ENCODE measurements around the gene RGS19.

The RGS19 gene

DNA sequence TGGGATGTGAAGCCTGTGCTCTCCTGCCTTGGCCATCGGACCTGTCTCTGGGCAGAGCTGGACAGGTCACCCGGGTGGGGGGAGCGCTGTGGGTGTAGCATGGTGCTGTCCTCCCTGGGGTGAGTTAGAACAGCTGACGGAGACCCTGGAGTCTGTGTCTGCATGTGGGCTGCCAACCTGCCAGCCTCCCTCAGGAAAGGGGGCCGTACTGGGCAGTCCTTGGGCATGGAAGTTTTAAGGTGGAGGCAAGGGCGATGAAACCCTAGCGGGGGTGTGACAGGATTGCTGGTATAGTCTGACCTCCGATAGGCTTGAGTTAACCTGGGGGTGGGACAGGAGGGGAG lies 32.3 kb downstream of the RGS19 start:
- FAIRE-seq, result no peak

DNA sequence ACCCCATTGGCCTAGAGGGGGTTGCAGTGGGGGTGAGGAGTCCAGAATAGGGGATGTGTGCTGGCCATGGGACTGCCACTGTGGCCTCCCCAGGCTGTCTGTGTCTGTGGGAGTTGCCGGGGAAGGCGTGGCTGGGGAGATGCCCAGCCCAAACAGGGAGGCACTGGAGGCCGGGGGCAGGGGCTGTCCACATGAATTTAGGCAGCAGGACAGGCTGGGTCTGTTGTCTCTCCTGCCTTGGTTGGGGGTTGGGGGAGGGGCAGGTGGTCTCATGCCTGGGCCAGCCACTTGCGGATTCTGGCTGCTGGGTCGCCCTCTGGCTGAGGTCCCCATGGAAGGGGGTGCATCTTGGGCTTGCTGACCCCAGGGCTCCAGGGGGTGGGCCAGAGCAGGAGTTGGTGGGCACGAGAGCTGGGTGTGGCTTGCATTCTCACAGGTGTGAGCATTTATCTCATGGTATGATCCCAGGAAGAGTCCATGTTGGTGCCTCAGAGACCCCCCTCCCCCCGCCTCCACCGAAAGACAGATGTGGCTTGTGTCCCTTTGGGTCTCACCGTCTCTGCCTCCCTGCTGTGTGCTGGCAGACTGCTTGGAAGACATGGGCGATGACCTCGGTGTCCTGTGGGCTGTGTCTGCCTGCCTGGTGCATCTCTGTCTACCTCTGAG lies 33.8 kb downstream of the RGS19 start:
- FAIRE-seq, result no peak

DNA sequence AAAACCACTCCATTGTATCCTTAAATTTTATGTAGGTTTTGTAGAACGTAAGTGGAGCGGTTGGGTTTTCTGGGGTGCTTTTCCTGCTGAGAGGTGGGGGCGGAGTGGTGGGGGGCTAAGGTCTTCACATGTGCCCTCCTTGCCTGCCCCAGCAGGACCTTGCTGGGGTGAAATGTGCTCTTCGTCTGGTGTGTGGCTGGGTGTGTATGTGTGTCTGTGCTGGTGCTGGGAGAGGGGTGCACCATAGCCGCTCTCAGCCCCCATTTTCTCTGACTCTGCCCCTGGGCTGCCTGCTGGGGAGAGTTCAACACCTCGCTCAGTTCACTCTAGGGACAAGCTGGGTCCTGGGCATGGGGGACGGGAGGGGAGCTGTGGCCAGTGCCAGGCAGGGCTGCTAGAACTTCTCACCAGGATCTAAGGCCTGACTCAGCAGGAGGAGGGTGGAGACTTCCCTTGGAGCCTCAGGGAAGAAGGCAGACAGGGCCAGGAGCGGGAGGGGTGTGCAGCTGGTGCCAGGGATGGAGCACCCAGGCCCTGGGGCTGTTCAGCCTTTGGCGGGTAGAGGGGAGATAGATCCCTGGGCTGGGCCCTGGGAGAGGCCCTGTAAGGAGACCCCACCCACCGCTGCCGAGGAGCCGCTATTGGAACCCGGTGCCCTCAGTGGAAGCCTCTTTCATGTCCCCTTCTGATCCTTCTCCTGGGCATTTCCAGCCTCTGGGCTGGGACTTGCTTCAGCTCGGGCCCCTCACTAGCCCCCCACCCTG lies 34.7 kb downstream of the RGS19 start:
- no peak for FAIRE-seq

DNA sequence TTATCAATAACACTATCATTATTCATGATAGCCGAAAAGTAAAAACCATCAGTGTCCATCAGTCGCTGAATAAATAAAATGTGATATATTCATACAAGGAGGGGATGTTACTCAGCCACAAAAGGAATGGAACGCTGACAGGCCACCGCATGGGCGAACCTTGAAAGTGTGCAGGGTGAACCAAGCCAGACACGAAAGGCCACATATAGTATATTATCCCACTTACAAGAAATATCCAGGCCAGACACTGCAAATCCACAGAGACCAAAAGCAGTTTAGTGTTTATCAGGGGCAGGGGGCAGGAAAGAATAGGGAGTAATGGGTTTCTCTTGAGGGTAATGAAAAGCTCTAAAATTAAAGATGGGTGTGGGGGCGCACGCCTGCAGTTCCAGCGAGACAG lies 35.5 kb downstream of the RGS19 start:
- FAIRE-seq, result no peak

GRCh38 chr20:64042054-64042781 lies 37.1 kb downstream of the RGS19 start:
- FAIRE-seq, result no peak

DNA sequence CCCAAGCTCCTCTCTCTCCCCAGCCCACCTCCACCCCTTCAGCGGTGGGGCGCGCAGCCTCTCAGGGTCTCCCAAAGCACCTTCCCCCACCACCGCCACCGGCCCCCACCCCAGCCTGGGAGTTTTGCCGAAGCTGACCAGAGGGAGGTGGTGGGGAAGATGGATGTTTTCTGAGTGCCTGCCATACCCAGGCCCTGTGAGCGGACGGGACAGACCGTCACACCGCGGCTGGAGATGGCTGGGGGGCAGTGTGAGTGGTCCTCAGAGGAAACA lies 37.6 kb downstream of the RGS19 start:
- no peak for FAIRE-seq

DNA sequence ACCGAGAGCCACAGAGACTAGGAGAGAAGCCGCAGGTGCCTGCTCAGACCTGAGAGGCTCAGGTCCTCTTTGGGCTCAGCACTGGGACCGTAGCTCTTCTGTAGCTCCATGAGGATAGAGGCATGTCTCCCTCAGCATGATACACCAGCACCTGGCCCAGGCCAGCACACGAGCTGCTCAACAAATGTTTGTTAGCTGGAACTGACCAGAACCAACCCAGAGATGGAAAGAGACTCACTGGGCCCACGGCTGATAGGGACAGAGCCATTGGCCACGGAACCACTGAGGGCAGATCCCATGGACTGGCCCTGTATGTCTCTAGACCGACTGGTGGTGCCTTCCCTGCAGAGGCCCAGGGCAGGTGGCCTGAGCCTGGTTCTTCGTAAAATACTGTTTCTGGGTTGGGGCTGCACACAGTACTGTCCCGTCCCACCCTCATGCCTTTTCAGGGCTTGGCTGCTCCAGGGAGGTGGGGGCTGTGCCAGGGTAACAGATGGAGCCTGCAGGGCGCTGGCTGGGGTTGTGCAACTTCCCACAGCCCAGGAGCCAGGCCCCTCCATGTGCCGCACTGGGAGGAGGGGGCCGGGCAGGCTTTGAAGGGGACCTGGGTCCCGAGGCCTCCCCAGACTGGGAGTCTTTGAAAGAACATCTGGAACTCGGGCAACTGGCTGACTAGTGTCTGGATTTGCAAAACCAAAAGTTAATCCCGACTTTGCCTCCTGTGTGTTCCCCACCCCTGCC lies 38.1 kb downstream of the RGS19 start:
- FAIRE-seq, result no peak

GRCh38 chr20:64040231-64041039 lies 38.9 kb downstream of the RGS19 start:
- no peak for FAIRE-seq

GRCh38 chr20:64039293-64040160 lies 39.8 kb downstream of the RGS19 start:
- no peak for FAIRE-seq

DNA sequence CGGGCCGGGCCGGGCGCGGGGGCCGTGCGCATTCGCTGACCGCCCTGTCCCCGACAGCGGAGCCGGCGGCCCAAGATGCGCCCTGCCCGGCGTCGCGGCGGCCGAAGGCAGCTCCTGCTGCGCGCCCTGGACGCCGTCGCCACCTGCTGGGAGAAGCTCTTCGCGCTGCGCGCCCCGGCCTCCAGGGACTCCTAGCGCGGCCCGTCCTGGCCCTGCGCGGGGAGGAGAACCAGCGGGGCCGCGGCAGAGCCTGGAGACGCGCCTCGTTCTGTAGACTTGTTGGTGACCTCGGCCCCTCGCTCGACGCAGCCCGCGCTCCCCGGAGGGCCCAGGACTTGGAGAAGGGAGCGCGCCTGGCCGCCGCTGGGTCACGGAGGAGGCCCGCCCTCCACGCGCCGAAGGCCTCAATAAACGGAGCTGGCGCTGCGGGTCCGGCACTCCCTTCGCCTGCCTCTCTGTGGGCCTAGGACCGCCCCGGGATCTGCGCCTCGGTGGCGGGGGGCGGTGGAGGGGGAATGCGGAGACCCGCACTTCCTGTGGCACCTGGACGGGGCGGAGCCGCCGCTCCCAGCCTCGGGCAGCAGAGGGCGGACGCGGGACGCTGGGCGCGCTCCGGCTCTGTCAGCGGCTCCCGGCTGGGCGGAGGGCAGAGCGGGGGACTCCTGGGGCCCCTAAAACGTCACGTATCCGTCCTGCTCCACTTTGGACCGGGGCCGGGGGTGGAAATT lies 40.6 kb downstream of the RGS19 start:
- FAIRE-seq, result no peak

GRCh38 chr20:64038224-64038564 lies 41.1 kb downstream of the RGS19 start:
- FAIRE-seq, result no peak

- FAIRE-seq, result no peak
These were observed 41.7 kb downstream of the RGS19 start for GRCh38 chr20:64037498-64038213.

- no peak for FAIRE-seq
These were observed 42.2 kb downstream of the RGS19 start for GRCh38 chr20:64037199-64037497.

GRCh38 chr20:64036346-64037198 lies 42.7 kb downstream of the RGS19 start:
- no peak for FAIRE-seq

DNA sequence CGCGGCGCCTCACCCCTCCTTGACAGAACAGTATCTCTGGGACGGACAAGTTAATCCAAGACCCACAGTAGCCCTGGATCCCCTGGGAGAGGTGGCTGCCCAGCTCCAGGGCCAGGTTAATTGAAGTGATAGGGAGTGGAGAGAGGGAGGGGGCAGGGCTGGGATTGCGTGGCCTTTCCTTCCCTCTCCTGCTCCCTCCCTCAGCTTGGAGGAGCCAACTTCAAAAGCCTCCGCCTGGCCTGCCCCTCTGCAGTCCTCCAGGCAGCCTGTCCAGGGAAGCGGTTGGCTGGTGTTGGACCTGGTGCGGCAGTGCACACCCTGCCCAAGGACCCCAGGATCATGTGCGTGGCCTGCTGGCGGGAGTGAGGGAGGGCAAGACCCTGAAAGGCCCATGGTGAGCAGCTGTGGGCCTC lies 43.4 kb downstream of the RGS19 start, which contains the start of gene C20orf204:
Gene C20orf204, plus strand, starts transcription at position 250 of the 413 bp plus-strand sequence. Its CDS starts 142 bp downstream, at position 392.
- no peak for FAIRE-seq

DNA sequence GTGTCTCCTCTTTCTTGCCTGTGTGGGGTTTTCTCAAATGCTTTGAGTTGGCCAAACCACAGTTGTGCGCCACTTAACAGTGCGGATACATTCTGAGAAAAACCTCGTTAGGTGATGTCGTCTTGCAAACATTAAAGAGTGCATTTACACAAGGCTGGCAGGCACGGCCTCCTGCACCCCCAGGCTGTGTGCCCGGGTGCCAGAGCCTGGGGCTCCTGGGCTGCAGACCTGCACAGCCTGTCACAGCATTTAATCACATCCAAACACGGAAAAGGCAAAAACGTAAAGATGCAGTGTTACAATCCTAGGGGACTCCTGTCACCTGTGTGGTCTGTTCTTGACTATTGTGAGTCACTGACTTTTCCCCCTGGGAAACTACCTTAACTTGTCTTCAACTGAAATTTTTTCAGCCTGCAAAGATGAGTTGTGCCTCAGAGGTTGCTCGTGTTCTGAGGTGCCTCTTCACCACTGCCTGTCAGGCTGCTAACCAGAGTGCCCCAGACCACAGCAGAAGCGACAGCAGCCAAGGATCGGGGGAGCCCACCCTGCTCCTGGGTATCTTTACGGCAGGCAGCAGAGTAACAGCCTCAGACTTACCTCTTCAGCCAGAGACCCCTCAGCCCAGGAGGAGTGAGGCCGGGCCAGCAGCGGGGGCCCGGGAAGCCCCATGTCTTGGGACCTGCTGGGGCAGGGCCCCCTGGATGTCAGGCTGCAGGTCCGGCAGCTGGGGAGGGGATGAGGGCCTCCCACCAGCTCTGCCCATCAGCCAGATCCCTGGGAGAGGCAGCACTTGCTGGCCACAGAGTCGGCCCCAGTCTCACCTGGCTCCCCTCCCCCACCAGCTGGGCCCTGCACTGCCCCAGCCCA lies 44.0 kb downstream of the RGS19 start:
- no peak for FAIRE-seq

DNA sequence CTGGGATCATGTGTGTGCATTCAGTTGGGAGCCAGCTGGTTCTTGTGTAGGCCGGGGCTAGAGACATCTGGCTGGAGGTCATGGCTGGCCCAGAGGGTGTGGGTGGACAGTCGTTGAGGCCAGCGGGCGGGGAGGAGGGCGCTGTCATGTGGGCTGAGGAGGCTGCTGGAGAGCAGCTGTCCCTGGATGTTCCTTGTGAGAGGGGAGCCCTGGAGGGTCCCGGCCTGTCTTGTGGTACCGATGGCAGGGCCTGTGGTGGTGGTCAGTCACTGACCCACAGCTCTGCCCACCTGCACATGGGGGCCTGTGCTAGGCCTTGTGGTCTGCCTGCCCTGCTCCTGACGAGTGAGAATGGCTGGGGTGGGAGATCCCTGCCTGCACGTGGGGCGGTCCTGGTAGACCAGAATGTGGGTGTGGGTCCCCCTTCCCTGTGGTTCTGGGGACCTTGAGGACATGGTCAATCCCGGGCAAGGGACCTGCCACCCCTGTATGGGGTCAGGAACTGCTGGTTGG lies 45.3 kb downstream of the RGS19 start:
- FAIRE-seq, result no peak

Measured in A204.1 (cell line).